GM10266 (cell line): ENCODE data around the gene SIX4.
A peak's percentile ranks its signal among the peaks of the same experiment; 100 is the strongest.

Experiments
- DNase-seq: peaks from one replicate; pipeline ENCODE4 v3.0.0; 2012; ENCODE audit errors: extremely low spot score
- TF ChIP-seq, protein P1 (sequence below): IDR thresholded peaks from 2 replicates; pipeline ENCODE4 v1.5.1; 2012; ENCODE audit warnings: mild to moderate bottlenecking, low read depth; ENCODE audit not compliant: control insufficient read depth, insufficient read depth; ENCODE audit errors: missing control alignments

The SIX4 gene

DNA sequence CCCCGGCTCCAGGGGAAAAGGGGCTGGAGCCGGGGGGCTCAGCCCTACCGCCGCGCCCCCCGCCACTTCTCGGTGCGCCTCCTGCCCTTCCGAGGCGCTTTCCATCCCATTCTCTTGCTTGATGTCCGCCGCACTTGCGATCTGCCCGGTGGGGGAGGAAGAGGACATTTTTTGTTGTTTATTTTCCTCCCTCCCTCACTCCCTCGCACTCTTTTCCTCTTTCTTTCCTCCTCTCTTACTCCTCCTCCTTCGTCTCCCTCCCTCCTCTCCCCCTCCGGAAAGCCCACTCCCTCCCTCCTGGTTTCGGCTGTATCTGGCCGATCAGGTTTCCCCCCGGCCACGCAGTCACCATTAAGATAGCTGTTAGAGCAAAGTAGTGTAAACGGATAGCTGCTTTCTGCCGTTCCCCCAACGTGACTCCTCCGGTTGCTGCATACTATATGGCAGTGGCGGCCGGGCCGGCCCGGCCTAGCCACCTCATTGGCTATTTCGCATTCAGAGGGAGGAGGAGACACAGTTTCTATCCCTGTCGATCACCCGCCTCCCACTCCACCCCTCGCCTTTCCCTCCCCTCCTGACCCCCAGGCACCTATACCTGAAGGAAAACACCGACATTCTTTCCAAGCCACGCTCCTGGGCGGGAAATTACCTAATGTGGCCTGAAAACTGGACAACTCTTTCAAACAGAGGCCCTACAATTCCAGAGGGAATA, at the start of gene SIX4:
Gene SIX4, minus strand, starts transcription at position 445 of the 712 bp plus-strand sequence. Its CDS starts 277 bp downstream, at position 168.
- DNase-seq = peak; percentile 81
- TF ChIP-seq, protein P1, sequence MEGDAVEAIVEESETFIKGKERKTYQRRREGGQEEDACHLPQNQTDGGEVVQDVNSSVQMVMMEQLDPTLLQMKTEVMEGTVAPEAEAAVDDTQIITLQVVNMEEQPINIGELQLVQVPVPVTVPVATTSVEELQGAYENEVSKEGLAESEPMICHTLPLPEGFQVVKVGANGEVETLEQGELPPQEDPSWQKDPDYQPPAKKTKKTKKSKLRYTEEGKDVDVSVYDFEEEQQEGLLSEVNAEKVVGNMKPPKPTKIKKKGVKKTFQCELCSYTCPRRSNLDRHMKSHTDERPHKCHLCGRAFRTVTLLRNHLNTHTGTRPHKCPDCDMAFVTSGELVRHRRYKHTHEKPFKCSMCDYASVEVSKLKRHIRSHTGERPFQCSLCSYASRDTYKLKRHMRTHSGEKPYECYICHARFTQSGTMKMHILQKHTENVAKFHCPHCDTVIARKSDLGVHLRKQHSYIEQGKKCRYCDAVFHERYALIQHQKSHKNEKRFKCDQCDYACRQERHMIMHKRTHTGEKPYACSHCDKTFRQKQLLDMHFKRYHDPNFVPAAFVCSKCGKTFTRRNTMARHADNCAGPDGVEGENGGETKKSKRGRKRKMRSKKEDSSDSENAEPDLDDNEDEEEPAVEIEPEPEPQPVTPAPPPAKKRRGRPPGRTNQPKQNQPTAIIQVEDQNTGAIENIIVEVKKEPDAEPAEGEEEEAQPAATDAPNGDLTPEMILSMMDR = no peak

- TF ChIP-seq, protein P1 = no peak
- peak; percentile 9 for DNase-seq
Measured at GRCh38 chr14:60773558-60773957, 49.4 kb upstream of the SIX4 start.

GRCh38 chr14:60771117-60771516, 47.0 kb upstream of the SIX4 start:
- no peak for DNase-seq

DNA sequence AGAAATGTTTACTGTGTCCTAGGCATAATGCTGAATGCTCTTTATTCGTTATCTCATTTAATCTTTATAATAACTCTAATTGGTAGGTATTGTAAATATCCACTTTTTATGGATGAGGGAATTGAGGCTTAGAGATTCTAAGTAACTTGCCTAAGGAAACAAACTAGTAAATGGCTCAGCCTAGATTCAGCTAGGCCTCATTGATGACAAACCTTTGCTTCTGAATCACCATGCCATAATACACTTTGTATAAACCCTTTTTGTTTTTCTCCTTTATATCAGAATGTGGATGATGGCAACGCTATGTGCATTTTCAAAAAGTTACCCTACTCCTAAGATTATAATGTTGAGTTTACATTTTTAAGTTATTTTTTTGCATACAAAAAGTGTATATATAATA, 44.5 kb upstream of the SIX4 start:
- no peak for DNase-seq
- TF ChIP-seq, protein P1 = no peak

More at GRCh38 chr14:60771117-60771516, 47.0 kb upstream of the SIX4 start:
- TF ChIP-seq, protein P1 = no peak

- TF ChIP-seq, protein P1 = no peak
- DNase-seq = no peak
Measured at GRCh38 chr14:60760644-60761364, 36.7 kb upstream of the SIX4 start.

DNA sequence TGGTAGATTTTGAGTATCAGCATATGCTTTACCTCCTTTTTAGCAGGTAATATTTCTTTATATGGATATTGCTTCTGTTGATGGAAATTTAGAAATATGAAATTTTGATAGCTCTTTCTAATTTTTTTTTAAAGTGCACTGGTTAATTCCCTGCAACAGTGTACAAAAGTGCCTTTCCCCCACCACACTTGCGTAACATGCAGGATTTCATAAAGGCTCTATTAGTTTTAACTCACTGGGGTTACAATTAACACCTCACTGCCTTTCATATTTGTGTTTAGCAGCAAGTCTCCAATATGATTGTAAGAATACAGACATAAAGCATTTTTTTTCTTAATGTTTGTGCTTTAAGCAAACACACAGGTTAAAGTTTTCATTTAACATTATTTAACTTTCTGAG, 36.1 kb upstream of the SIX4 start:
- TF ChIP-seq, protein P1 = no peak

GRCh38 chr14:60758885-60759284, 34.7 kb upstream of the SIX4 start:
- no peak for DNase-seq
- TF ChIP-seq, protein P1 = no peak

More for the DNA sequence above, 36.1 kb upstream of the SIX4 start:
- no peak for DNase-seq
